MM.1S (cell line): ENCODE measurements around the gene TRAPPC11.

Experiments
- DNase-seq: peaks from one replicate; pipeline ENCODE4 v3.0.0-alpha.2; 2015
- H2AFZ ChIP-seq: fragments of 300-600 bp; sonication (generic); 2 replicates; pipeline ENCODE4 v1.6.0; 2016; ENCODE audit warnings: antibody characterized with exemption, low read length
- H3F3A ChIP-seq: fragments of 300-600 bp; sonication (generic); 2 replicates; pipeline ENCODE4 v1.6.1; 2016; ENCODE audit warnings: mild to moderate bottlenecking, antibody characterized with exemption, low read length, moderate library complexity, mixed read lengths; ENCODE audit not compliant: insufficient read depth
- H3K27ac ChIP-seq: fragments of 300-600 bp; sonication (generic); 2 replicates; pipeline ENCODE4 v1.5.1; 2016; ENCODE audit warnings: mild to moderate bottlenecking, low read length
- H3K27me3 ChIP-seq: fragments of 300-600 bp; sonication (generic); replicated peaks from 2 replicates; pipeline ENCODE4 v1.6.0; 2016; ENCODE audit warnings: low read length; ENCODE audit not compliant: insufficient read depth
- H3K36me3 ChIP-seq: fragments of 300-600 bp; sonication (generic); replicated peaks from 2 replicates; pipeline ENCODE4 v1.6.1; 2016; ENCODE audit warnings: mild to moderate bottlenecking, low read length, mixed read lengths; ENCODE audit not compliant: insufficient read depth
- H3K4me1 ChIP-seq: fragments of 300-600 bp; sonication (generic); 2 replicates; pipeline ENCODE4 v1.6.1; 2016; ENCODE audit warnings: low read length, mixed read lengths
- H3K4me2 ChIP-seq: fragments of 300-600 bp; sonication (generic); 2 replicates; pipeline ENCODE4 v1.6.0; 2016; ENCODE audit warnings: low read depth, low read length
- H3K4me3 ChIP-seq: fragments of 300-600 bp; sonication (generic); 2 replicates; pipeline ENCODE4 v1.5.1; 2016; ENCODE audit warnings: low read length, mixed read lengths
- H3K79me2 ChIP-seq: fragments of 300-600 bp; sonication (generic); 2 replicates; pipeline ENCODE4 v1.6.1; 2016; ENCODE audit warnings: mixed run types, low read length, mixed read lengths
- H3K9ac ChIP-seq: fragments of 300-600 bp; sonication (generic); 2 replicates; pipeline ENCODE4 v1.6.1; 2016; ENCODE audit warnings: low read length, mixed read lengths
- H3K9me2 ChIP-seq: fragments of 300-600 bp; sonication (generic); replicated peaks from 2 replicates; pipeline ENCODE4 v1.6.1; 2016; ENCODE audit warnings: mild to moderate bottlenecking, low read length, mixed read lengths; ENCODE audit not compliant: insufficient read depth
- H3K9me3 ChIP-seq: fragments of 300-600 bp; sonication (generic); replicated peaks from 2 replicates; pipeline ENCODE4 v1.6.1; 2016; ENCODE audit warnings: mild to moderate bottlenecking, low read length, mixed read lengths; ENCODE audit not compliant: insufficient read depth
- H4K20me1 ChIP-seq: fragments of 300-600 bp; sonication (generic); 2 replicates; pipeline ENCODE4 v1.6.1; 2016; ENCODE audit warnings: mild to moderate bottlenecking, low read length, moderate library complexity, mixed read lengths; ENCODE audit not compliant: insufficient read depth
- CTCF ChIP-seq: fragments of 300-600 bp; sonication (generic); IDR thresholded peaks from 2 replicates; pipeline ENCODE4 v1.5.1; 2016; ENCODE audit warnings: antibody characterized with exemption, low read length, mixed read lengths
- EZH2 ChIP-seq: fragments of 300-600 bp; sonication (generic); optimal IDR thresholded peaks from 2 replicates; pipeline ENCODE3; 2017; ENCODE audit warnings: low read depth, mild to moderate bottlenecking, antibody characterized with exemption, low read length, mixed read lengths
- EZH2phosphoT487 ChIP-seq: fragments of 300-600 bp; sonication (generic); IDR thresholded peaks from 2 replicates; pipeline ENCODE4 v1.6.1; 2018; ENCODE audit warnings: antibody characterized with exemption, low read length

The TRAPPC11 gene

GRCh38 chr4:183670251-183670650, 11.2 kb downstream of the TRAPPC11 start:
- H3K4me2 ChIP-seq: no peak overlapping the region
- peaks cover 8% of the 10 kb centered on the region; the same call in 1 of the 2 replicates for H3K36me3 ChIP-seq
- no peaks in the 10 kb centered on the region for H4K20me1 ChIP-seq
- H3K27me3 ChIP-seq: no peaks in the 10 kb centered on the region
- no peak for DNase-seq
- no peak overlapping the region for H3K9ac ChIP-seq
- TF ChIP-seq CTCF: no peak
- TF ChIP-seq EZH2phosphoT487: no peak
- no peak for TF ChIP-seq EZH2
- H3K4me3 ChIP-seq: no peak overlapping the region
- H3K27ac ChIP-seq: no peak overlapping the region
- H3K9me2 ChIP-seq: no peaks in the 10 kb centered on the region
- no peaks in the 10 kb centered on the region for H3K4me1 ChIP-seq
- H2AFZ ChIP-seq: no peak overlapping the region
- H3K79me2 ChIP-seq: no peaks in the 10 kb centered on the region
- no peaks in the 10 kb centered on the region for H3K9me3 ChIP-seq
- no peaks in the 10 kb centered on the region for H3F3A ChIP-seq

GRCh38 chr4:183670960-183671555, 12.0 kb downstream of the TRAPPC11 start:
- no peaks in the 10 kb centered on the region for H3K79me2 ChIP-seq
- no peaks in the 10 kb centered on the region for H3K9me3 ChIP-seq
- H3K4me3 ChIP-seq: no peak overlapping the region
- H3K9me2 ChIP-seq: no peaks in the 10 kb centered on the region
- H3K4me2 ChIP-seq: no peak overlapping the region
- H3K9ac ChIP-seq: no peak overlapping the region
- no peak for DNase-seq
- H3F3A ChIP-seq: no peaks in the 10 kb centered on the region
- no peak overlapping the region for H2AFZ ChIP-seq
- TF ChIP-seq EZH2 (no peak), EZH2phosphoT487 (no peak), CTCF (no peak)
- no peaks in the 10 kb centered on the region for H3K27me3 ChIP-seq
- H3K4me1 ChIP-seq: no peaks in the 10 kb centered on the region
- H3K27ac ChIP-seq: no peak overlapping the region
- no peaks in the 10 kb centered on the region for H4K20me1 ChIP-seq
- H3K36me3 ChIP-seq: peaks cover 8% of the 10 kb centered on the region; the same call in 1 of the 2 replicates

- Histone ChIP-seq H3K9ac (no peak overlapping the region), H3F3A (no peaks in the 10 kb centered on the region), H2AFZ (no peak overlapping the region), H3K27ac (no peak overlapping the region), H3K4me2 (no peak overlapping the region), H3K4me1 (no peaks in the 10 kb centered on the region), H3K79me2 (no peaks in the 10 kb centered on the region), H3K27me3 (no peaks in the 10 kb centered on the region), H3K36me3 (no peaks in the 10 kb centered on the region; the same call in 1 of the 2 replicates), H3K4me3 (no peak overlapping the region), H3K9me2 (no peaks in the 10 kb centered on the region), H4K20me1 (no peaks in the 10 kb centered on the region), H3K9me3 (no peaks in the 10 kb centered on the region)
- DNase-seq: no peak
- TF ChIP-seq EZH2phosphoT487 (no peak), EZH2 (no peak), CTCF (no peak)
Measured at GRCh38 chr4:183674153-183674552, 15.1 kb downstream of the TRAPPC11 start.
